ENCODE measurements around the gene PPP2R5A.

Gene PPP2R5A

GRCh38 chr1:212237651-212238050 is 47.6 kb upstream of the PPP2R5A start:
- Histone ChIP-seq H3K36me3 (ENCODE audit: insufficient read depth, low read length) (no peaks in the 10 kb centered on the region), H4K20me1 (ENCODE audit: insufficient read depth, low read length) (no peaks in the 10 kb centered on the region), H2AFZ (ENCODE audit: low read length) (no peak overlapping the region), H3K79me2 (ENCODE audit: insufficient read depth, low read length) (no peaks in the 10 kb centered on the region), H3K4me2 (ENCODE audit: low read length) (no peak overlapping the region), H3K4me1 (ENCODE audit: insufficient read depth, low read length, severe bottlenecking) (peaks cover 8% of the 10 kb centered on the region), H3K27me3 (ENCODE audit: insufficient read depth, low read length) (no peaks in the 10 kb centered on the region), H3F3A (ENCODE audit: insufficient read depth, low read length) (no peaks in the 10 kb centered on the region), H3K4me3 (ENCODE audit: low read depth, low read length, poor library complexity, severe bottlenecking) (no peak overlapping the region), H3K9me3 (ENCODE audit: low read length) (no peaks in the 10 kb centered on the region), H3K9ac (ENCODE audit: low read length) (no peak overlapping the region), H3K9me2 (ENCODE audit: low read depth, low read length) (no peaks in the 10 kb centered on the region), H3K27ac (ENCODE audit: low read depth, low read length, poor library complexity, severe bottlenecking) (no peak overlapping the region)
- TF ChIP-seq CTCF (IDR thresholded peaks at IDR 0.05; ENCODE audit: low read length) (no peak), EZH2 (IDR thresholded peaks at IDR 0.05; ENCODE audit: borderline replicate concordance, low read length) (no peak)

GRCh38 chr1:212238552-212238951 is 46.7 kb upstream of the PPP2R5A start:
- Histone ChIP-seq H3K4me1 (ENCODE audit: insufficient read depth, low read length, severe bottlenecking) (peaks cover 17% of the 10 kb centered on the region), H4K20me1 (ENCODE audit: insufficient read depth, low read length) (no peaks in the 10 kb centered on the region), H3K9me2 (ENCODE audit: low read depth, low read length) (no peaks in the 10 kb centered on the region), H3K4me2 (ENCODE audit: low read length) (no peak overlapping the region), H3K36me3 (ENCODE audit: insufficient read depth, low read length) (no peaks in the 10 kb centered on the region), H3K9me3 (ENCODE audit: low read length) (no peaks in the 10 kb centered on the region), H2AFZ (ENCODE audit: low read length) (no peak overlapping the region), H3K9ac (ENCODE audit: low read length) (no peak overlapping the region), H3F3A (ENCODE audit: insufficient read depth, low read length) (no peaks in the 10 kb centered on the region), H3K27ac (ENCODE audit: low read depth, low read length, poor library complexity, severe bottlenecking) (no peak overlapping the region), H3K4me3 (ENCODE audit: low read depth, low read length, poor library complexity, severe bottlenecking) (no peak overlapping the region), H3K27me3 (ENCODE audit: insufficient read depth, low read length) (no peaks in the 10 kb centered on the region), H3K79me2 (ENCODE audit: insufficient read depth, low read length) (no peaks in the 10 kb centered on the region)
- TF ChIP-seq EZH2 (IDR thresholded peaks at IDR 0.05; ENCODE audit: borderline replicate concordance, low read length) (no peak), CTCF (IDR thresholded peaks at IDR 0.05; ENCODE audit: low read length) (no peak)

GRCh38 chr1:212241501-212241900 is 43.7 kb upstream of the PPP2R5A start:
- no peak for TF ChIP-seq EZH2 (IDR thresholded peaks at IDR 0.05; ENCODE audit: borderline replicate concordance, low read length)
- no peak for TF ChIP-seq CTCF (IDR thresholded peaks at IDR 0.05; ENCODE audit: low read length)
- Histone ChIP-seq H2AFZ (ENCODE audit: low read length) (no peak overlapping the region), H3K27me3 (ENCODE audit: insufficient read depth, low read length) (no peaks in the 10 kb centered on the region), H3K9ac (ENCODE audit: low read length) (no peak overlapping the region), H4K20me1 (ENCODE audit: insufficient read depth, low read length) (no peaks in the 10 kb centered on the region), H3K36me3 (ENCODE audit: insufficient read depth, low read length) (no peaks in the 10 kb centered on the region), H3K9me3 (ENCODE audit: low read length) (no peaks in the 10 kb centered on the region), H3K27ac (ENCODE audit: low read depth, low read length, poor library complexity, severe bottlenecking) (no peak overlapping the region), H3K4me2 (ENCODE audit: low read length) (no peak overlapping the region), H3K9me2 (ENCODE audit: low read depth, low read length) (no peaks in the 10 kb centered on the region), H3F3A (ENCODE audit: insufficient read depth, low read length) (no peaks in the 10 kb centered on the region), H3K4me1 (ENCODE audit: insufficient read depth, low read length, severe bottlenecking) (peaks cover 41% of the 10 kb centered on the region), H3K79me2 (ENCODE audit: insufficient read depth, low read length) (no peaks in the 10 kb centered on the region), H3K4me3 (ENCODE audit: low read depth, low read length, poor library complexity, severe bottlenecking) (no peak overlapping the region)
